CD4-positive, alpha-beta memory T cell (primary cell): Measurements from ENCODE around the gene FCAMR. TPM values are rescaled to one million over a fixed set of nuclear protein-coding genes. Genes with fewer than 3 reads are reported as not detected.

Experiments
- CTCF ChIA-PET: fragments of 350-600 bp; sonication (Branson Sonifier 250); formaldehyde crosslinking; loops from one replicate; lab custom pipeline; 2021; ENCODE audit warnings: inconsistent platforms; ENCODE audit not compliant: partially characterized antibody; lab: Charles Lee
- POLR2A ChIA-PET: fragments of 350-600 bp; sonication (Branson Sonifier 250); formaldehyde crosslinking; loops from one replicate; lab custom pipeline; 2021; ENCODE audit not compliant: partially characterized antibody; lab: Charles Lee
- DNase-seq, 5 donors: peaks; one replicate each; pipeline versions ENCODE4 v3.0.0 to v3.0.0-alpha.2; 2020 to 2022; ENCODE audit warnings: mixed read lengths in 1 of 5
- H3K27ac ChIP-seq: one replicate; pipeline ENCODE4 v1.7.0; 2013; ENCODE audit warnings: low read depth, low read length
- H3K27me3 ChIP-seq: 2 replicates; pipeline ENCODE4 v1.7.0; 2013; ENCODE audit warnings: mild to moderate bottlenecking, low read length, moderate library complexity; ENCODE audit not compliant: insufficient read depth
- H3K36me3 ChIP-seq: 2 replicates; pipeline ENCODE4 v1.7.0; 2013; ENCODE audit warnings: mild to moderate bottlenecking, low read length, moderate library complexity; ENCODE audit not compliant: insufficient read depth
- H3K4me1 ChIP-seq: 2 replicates; pipeline ENCODE4 v1.7.0; 2013; ENCODE audit warnings: mild to moderate bottlenecking, low read length, moderate library complexity; ENCODE audit not compliant: insufficient read depth
- H3K4me3 ChIP-seq, 2 donors: one replicate each; pipeline ENCODE4 v1.7.0; 2013; ENCODE audit warnings: low read length in 2 of 2, mild to moderate bottlenecking in 1 of 2
- H3K9me3 ChIP-seq, 2 donors: one replicate each; pipeline ENCODE4 v1.7.0; 2013; ENCODE audit warnings: low read length in 2 of 2, control low read depth in 1 of 2; ENCODE audit not compliant: control insufficient read depth in 1 of 2
- H3K27ac Mint-ChIP-seq, 7 donors: one replicate each; pipeline ENCODE4 v1.8.0; 2020 to 2021; ENCODE audit warnings: mixed read lengths in 7 of 7, mild to moderate bottlenecking in 6 of 7, inconsistent platforms in 3 of 7, moderate library complexity in 3 of 7
- H3K27me3 Mint-ChIP-seq, 2 donors: one replicate each; pipeline ENCODE4 v1.8.0; 2020 to 2021; ENCODE audit warnings: mixed read lengths in 2 of 2
- H3K36me3 Mint-ChIP-seq, 2 donors: one replicate each; pipeline ENCODE4 v1.8.0; 2020 to 2021; ENCODE audit warnings: mixed read lengths in 2 of 2, inconsistent platforms in 1 of 2, mild to moderate bottlenecking in 1 of 2
- H3K4me1 Mint-ChIP-seq, 4 donors: one replicate each; pipeline ENCODE4 v1.8.0; 2020 to 2021; ENCODE audit warnings: mixed read lengths in 4 of 4, mild to moderate bottlenecking in 1 of 4
- H3K4me3 Mint-ChIP-seq, 8 donors: one replicate each; pipeline ENCODE4 v1.8.0; 2020 to 2021; ENCODE audit warnings: mixed read lengths in 8 of 8, mild to moderate bottlenecking in 7 of 8, moderate library complexity in 6 of 8, inconsistent platforms in 3 of 8
- H3K9me3 Mint-ChIP-seq, 8 donors: one replicate each; pipeline ENCODE4 v1.8.0; 2020 to 2021; ENCODE audit warnings: mixed read lengths in 8 of 8, mild to moderate bottlenecking in 5 of 8, inconsistent platforms in 3 of 8, moderate library complexity in 1 of 8
- intact Hi-C: fragments of 100-400 bp; cut with micrococcal nuclease; formaldehyde crosslinking; loops from one replicate; pipeline ENCODE4 v1.15.1; 2023
- polyA plus RNA-seq, 2 donors: library from polyadenylated mRNA; unstranded; fragments of 300-500 nt; fragmentation: Illumina TruSeq; gene quantifications; one replicate each; pipeline ENCODE4 v1.2.3, GENCODE V29; 2021
- total RNA-seq, 2 experiments: library from RNA; stranded (reverse); gene quantifications; one replicate each; pipeline ENCODE4 v1.2.3, GENCODE V29; 2021

FCAMR gene
- total and polyA plus RNA-seq, 4 experiments from 2014 or later, result not detected

GRCh38 chr1:206954459-206955342 lies 15.6 kb downstream of the FCAMR start:
- intact Hi-C loops, result no loop called here
- Histone ChIP-seq H3K27ac (no peak overlapping the region), H3K27me3 (no peaks in the 10 kb centered on the region), H3K9me3 (no peaks in the 10 kb centered on the region), H3K4me3 (no peak overlapping the region), H3K36me3 (no peaks in the 10 kb centered on the region), H3K4me1 (no peaks in the 10 kb centered on the region)
- H3K4me1 Mint-ChIP-seq, result peaks cover 0 to 4% (median 0%) of the 10 kb centered on the region in 4 donors
- CTCF ChIA-PET, result interaction anchor here (0.7 to 1.8 kb wide), 5 partner anchors 13 to 220 kb away, joined by 3 to 13 read pairs (median 4); partner anchors contain the start of gene IL20
- POLR2A ChIA-PET, result interaction anchor here (0.6 kb wide), 1 partner anchor 63 kb away, joined by 4 read pairs; no protein-coding TSS in a partner anchor
- H3K9me3 Mint-ChIP-seq, result peaks cover 0 to 4% (median 0%) of the 10 kb centered on the region in 8 donors
- no peak for DNase-seq
- no peaks in the 10 kb centered on the region for H3K36me3 Mint-ChIP-seq
- peak overlapping the region in 3 of 7 donors; percentile 26 to 58 (median 44) for H3K27ac Mint-ChIP-seq
- no peaks in the 10 kb centered on the region for H3K27me3 Mint-ChIP-seq
- H3K4me3 Mint-ChIP-seq, result no peak overlapping the region

- peaks cover 0 to 4% (median 0%) of the 10 kb centered on the region in 4 donors for H3K4me1 Mint-ChIP-seq
- H3K27me3 Mint-ChIP-seq, result no peaks in the 10 kb centered on the region
- CTCF ChIA-PET, result interaction anchor here (0.7 to 1.8 kb wide), 4 partner anchors 21 to 219 kb away, joined by 3 to 13 read pairs (median 4); partner anchors contain the start of gene IL20
- no peaks in the 10 kb centered on the region for H3K27me3 ChIP-seq
- no peak overlapping the region for H3K27ac ChIP-seq
- DNase-seq, result no peak
- H3K9me3 Mint-ChIP-seq, result peaks cover 0 to 4% (median 0%) of the 10 kb centered on the region in 8 donors
- H3K27ac Mint-ChIP-seq, result peak overlapping the region in 1 of 7 donors; percentile 30
- no peaks in the 10 kb centered on the region for H3K4me1 ChIP-seq
- no peaks in the 10 kb centered on the region for H3K36me3 Mint-ChIP-seq
- no peak overlapping the region for H3K4me3 ChIP-seq
- no peaks in the 10 kb centered on the region for H3K9me3 ChIP-seq
- POLR2A ChIA-PET, result no interaction called here
- intact Hi-C loops, result no loop called here
- H3K36me3 ChIP-seq, result no peaks in the 10 kb centered on the region
- no peak overlapping the region for H3K4me3 Mint-ChIP-seq
Measured at GRCh38 chr1:206953626-206954025, 16.6 kb downstream of the FCAMR start.

- H3K36me3 ChIP-seq, result no peaks in the 10 kb centered on the region
- Mint-ChIP-seq H3K4me1 (peaks cover 0 to 4% (median 0%) of the 10 kb centered on the region in 4 donors), H3K36me3 (no peaks in the 10 kb centered on the region), H3K4me3 (no peak overlapping the region), H3K27ac (no peak overlapping the region), H3K9me3 (peaks cover 0 to 4% (median 0%) of the 10 kb centered on the region in 8 donors), H3K27me3 (no peaks in the 10 kb centered on the region)
- no peak for DNase-seq
- H3K9me3 ChIP-seq, result no peaks in the 10 kb centered on the region
- CTCF ChIA-PET, result no interaction called here
- POLR2A ChIA-PET, result no interaction called here
- no peaks in the 10 kb centered on the region for H3K27me3 ChIP-seq
- intact Hi-C loops, result no loop called here
- H3K4me1 ChIP-seq, result no peaks in the 10 kb centered on the region
- no peak overlapping the region for H3K4me3 ChIP-seq
- H3K27ac ChIP-seq, result no peak overlapping the region
Measured at GRCh38 chr1:206953126-206953525, 17.1 kb downstream of the FCAMR start.

- intact Hi-C loops, result no loop called here
- Mint-ChIP-seq H3K27me3 (no peaks in the 10 kb centered on the region), H3K9me3 (peaks cover 0 to 4% (median 0%) of the 10 kb centered on the region in 8 donors), H3K4me1 (peaks cover 0 to 4% (median 0%) of the 10 kb centered on the region in 4 donors), H3K27ac (peak overlapping the region in 1 of 7 donors; percentile 27), H3K4me3 (no peak overlapping the region), H3K36me3 (no peaks in the 10 kb centered on the region)
- Histone ChIP-seq H3K9me3 (no peaks in the 10 kb centered on the region), H3K27ac (no peak overlapping the region), H3K27me3 (no peaks in the 10 kb centered on the region), H3K4me3 (no peak overlapping the region), H3K36me3 (no peaks in the 10 kb centered on the region), H3K4me1 (no peaks in the 10 kb centered on the region)
- CTCF ChIA-PET, result interaction anchor here (0.9 kb wide), 1 partner anchor 9 kb away, joined by 3 read pairs; no protein-coding TSS in a partner anchor
- DNase-seq, result no peak
- POLR2A ChIA-PET, result no interaction called here
Measured at GRCh38 chr1:206952171-206952570, 18.1 kb downstream of the FCAMR start.

- Histone ChIP-seq H3K4me1 (no peaks in the 10 kb centered on the region), H3K27ac (no peak overlapping the region), H3K4me3 (no peak overlapping the region), H3K36me3 (no peaks in the 10 kb centered on the region), H3K9me3 (no peaks in the 10 kb centered on the region), H3K27me3 (no peaks in the 10 kb centered on the region)
- Mint-ChIP-seq H3K27ac (no peak overlapping the region), H3K36me3 (no peaks in the 10 kb centered on the region), H3K9me3 (peaks cover 0 to 4% (median 0%) of the 10 kb centered on the region in 8 donors), H3K4me1 (peaks cover 0 to 4% (median 0%) of the 10 kb centered on the region in 4 donors), H3K27me3 (no peaks in the 10 kb centered on the region), H3K4me3 (no peak overlapping the region)
- intact Hi-C loops, result no loop called here
- DNase-seq, result no peak
- POLR2A ChIA-PET, result no interaction called here
- CTCF ChIA-PET, result interaction anchor here (0.9 to 2.3 kb wide), 4 partner anchors 10 to 39 kb away, joined by 3 to 7 read pairs (median 3); no protein-coding TSS in a partner anchor
Measured at GRCh38 chr1:206951318-206952100, 18.8 kb downstream of the FCAMR start.

GRCh38 chr1:206949641-206950040 lies 20.6 kb downstream of the FCAMR start:
- Histone ChIP-seq H3K36me3 (no peaks in the 10 kb centered on the region), H3K4me3 (no peak overlapping the region), H3K4me1 (no peaks in the 10 kb centered on the region), H3K27me3 (no peaks in the 10 kb centered on the region), H3K27ac (no peak overlapping the region), H3K9me3 (no peaks in the 10 kb centered on the region)
- Mint-ChIP-seq H3K36me3 (no peaks in the 10 kb centered on the region), H3K4me3 (no peak overlapping the region), H3K27ac (no peak overlapping the region), H3K27me3 (peaks cover 8 to 11% of the 10 kb centered on the region in 2 donors), H3K9me3 (peaks cover 0 to 4% (median 0%) of the 10 kb centered on the region in 8 donors), H3K4me1 (peaks cover 0 to 4% (median 0%) of the 10 kb centered on the region in 4 donors)
- intact Hi-C loops, result no loop called here
- ChIA-PET CTCF (interaction anchor here (0.9 to 9.4 kb wide), 3 partner anchors 15 to 32 kb away, joined by 3 to 62 read pairs (median 7); no protein-coding TSS in a partner anchor), POLR2A (no interaction called here)
- DNase-seq, result no peak
